Endodermal cell (in vitro differentiated cells): ENCODE results near the gene RBBP7. TPM values are rescaled to one million over a fixed set of nuclear protein-coding genes. Genes with fewer than 3 reads are reported as not detected.

ENCODE experiments used
- DNase-seq: peaks from one replicate; pipeline ENCODE4 v3.0.0-alpha.2; 2017
- H3K27ac ChIP-seq: 2 replicates; pipeline ENCODE4 v1.5.1; 2013; ENCODE audit warnings: mild to moderate bottlenecking, low read depth, low read length, moderate library complexity
- H3K27me3 ChIP-seq: 2 replicates; pipeline ENCODE4 v1.6.1; 2013; ENCODE audit warnings: mild to moderate bottlenecking, low read length, moderate library complexity; ENCODE audit not compliant: insufficient read depth, control insufficient read depth, poor library complexity, severe bottlenecking
- H3K36me3 ChIP-seq: 2 replicates; pipeline ENCODE4 v1.7.0; 2013; ENCODE audit warnings: mild to moderate bottlenecking, low read length, moderate library complexity; ENCODE audit not compliant: control insufficient read depth, insufficient read depth
- H3K4me1 ChIP-seq: one replicate; pipeline ENCODE4 v1.7.0; 2013; ENCODE audit warnings: low read length; ENCODE audit not compliant: control insufficient read depth, insufficient read depth
- H3K4me3 ChIP-seq: 2 replicates; pipeline ENCODE4 v1.5.1; 2013; ENCODE audit warnings: mild to moderate bottlenecking, low read length, moderate library complexity
- H3K9ac ChIP-seq: 2 replicates; pipeline ENCODE4 v1.6.1; 2013; ENCODE audit warnings: mild to moderate bottlenecking, low read length, moderate library complexity; ENCODE audit not compliant: poor library complexity, severe bottlenecking; ENCODE audit errors: extremely low read depth
- H3K9me3 ChIP-seq: 2 replicates; pipeline ENCODE4 v1.6.1; 2013; ENCODE audit warnings: mild to moderate bottlenecking, low read length, moderate library complexity; ENCODE audit not compliant: control insufficient read depth
- H3K27ac Mint-ChIP-seq: 2 replicates; pipeline ENCODE4 v1.8.0; 2020; ENCODE audit warnings: mixed read lengths
- H3K27me3 Mint-ChIP-seq: 2 replicates; pipeline ENCODE4 v1.8.0; 2021; ENCODE audit warnings: mild to moderate bottlenecking, mixed read lengths; ENCODE audit not compliant: insufficient read depth
- H3K36me3 Mint-ChIP-seq: 2 replicates; pipeline ENCODE4 v1.8.0; 2020; ENCODE audit warnings: low read depth, mixed read lengths
- H3K4me1 Mint-ChIP-seq: 2 replicates; pipeline ENCODE4 v1.8.0; 2020; ENCODE audit warnings: mixed read lengths
- H3K4me3 Mint-ChIP-seq: 2 replicates; pipeline ENCODE4 v1.8.0; 2020; ENCODE audit warnings: mild to moderate bottlenecking, moderate library complexity, mixed read lengths
- H3K9me3 Mint-ChIP-seq: 2 replicates; pipeline ENCODE4 v1.8.0; 2020; ENCODE audit warnings: mild to moderate bottlenecking, mixed read lengths
- WGBS, 2 experiments: methylation state at CpG; one replicate each; pipeline versions ENCODE4 v1.1.5 to v1.1.7; 2013; ENCODE audit warnings: missing lambda C conversion rate in 2 of 2, mixed read lengths in 1 of 2; ENCODE audit not compliant: insufficient coverage in 1 of 2, insufficient read length in 1 of 2; 5-methylcytosine and 5-hydroxymethylcytosine counted together
- total RNA-seq, 2 donors: library from RNA; stranded (reverse); fragmentation: NEBNext Ultra II Directional in 1 of 2; extraction: Animal tissue kit (Norgen Biotek cat#: 25700) in 1 of 2; gene quantifications; 2 replicates in 1 of 2; 3 replicates in 1 of 2; pipeline ENCODE4 v1.2.1, GENCODE V29; 2021
- TF ChIP-seq, protein P1 (sequence below): fragments of 200-600 bp; sonication (generic); conservative IDR thresholded peaks from 2 replicates; pipeline ENCODE4 v1.5.0; 2021; ENCODE audit warnings: antibody characterized with exemption, mild to moderate bottlenecking

The RBBP7 gene
- total RNA-seq, 2 donors from 2014 or later = 135 to 239 TPM

DNA sequence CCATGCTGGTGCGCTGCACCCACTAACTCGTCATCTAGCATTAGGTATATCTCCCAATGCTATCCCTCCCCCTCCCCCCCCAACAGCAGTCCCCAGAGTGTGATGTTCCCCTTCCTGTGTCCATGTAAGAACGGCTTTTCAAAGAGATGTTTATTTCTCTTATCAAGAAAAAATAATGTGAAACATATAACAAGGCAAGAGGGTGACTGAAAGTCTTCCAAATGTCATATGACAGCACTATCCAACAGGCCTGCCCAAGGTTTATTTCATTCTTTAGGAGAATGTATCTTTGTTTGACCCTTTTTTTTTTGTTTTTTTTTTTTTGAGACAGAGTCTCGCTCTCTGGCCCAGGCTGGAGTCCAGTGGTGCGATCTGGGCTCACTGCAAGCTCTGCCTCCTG, 46.4 kb upstream of the RBBP7 start:
- H3K4me3 ChIP-seq = no peak overlapping the region
- no peaks in the 10 kb centered on the region for H3K9me3 ChIP-seq
- DNase-seq = no peak
- Mint-ChIP-seq H3K36me3 (no peaks in the 10 kb centered on the region), H3K9me3 (no peaks in the 10 kb centered on the region), H3K4me1 (peaks cover 5% of the 10 kb centered on the region), H3K4me3 (no peak overlapping the region), H3K27ac (no peak overlapping the region), H3K27me3 (no peaks in the 10 kb centered on the region)
- 100% methylated on average over 2 of the region's 5 CpGs; no CpG with 5 or more reads in 1 of the 2 experiments for WGBS, 2 experiments
- H3K4me1 ChIP-seq = no peaks in the 10 kb centered on the region
- TF ChIP-seq, protein P1, sequence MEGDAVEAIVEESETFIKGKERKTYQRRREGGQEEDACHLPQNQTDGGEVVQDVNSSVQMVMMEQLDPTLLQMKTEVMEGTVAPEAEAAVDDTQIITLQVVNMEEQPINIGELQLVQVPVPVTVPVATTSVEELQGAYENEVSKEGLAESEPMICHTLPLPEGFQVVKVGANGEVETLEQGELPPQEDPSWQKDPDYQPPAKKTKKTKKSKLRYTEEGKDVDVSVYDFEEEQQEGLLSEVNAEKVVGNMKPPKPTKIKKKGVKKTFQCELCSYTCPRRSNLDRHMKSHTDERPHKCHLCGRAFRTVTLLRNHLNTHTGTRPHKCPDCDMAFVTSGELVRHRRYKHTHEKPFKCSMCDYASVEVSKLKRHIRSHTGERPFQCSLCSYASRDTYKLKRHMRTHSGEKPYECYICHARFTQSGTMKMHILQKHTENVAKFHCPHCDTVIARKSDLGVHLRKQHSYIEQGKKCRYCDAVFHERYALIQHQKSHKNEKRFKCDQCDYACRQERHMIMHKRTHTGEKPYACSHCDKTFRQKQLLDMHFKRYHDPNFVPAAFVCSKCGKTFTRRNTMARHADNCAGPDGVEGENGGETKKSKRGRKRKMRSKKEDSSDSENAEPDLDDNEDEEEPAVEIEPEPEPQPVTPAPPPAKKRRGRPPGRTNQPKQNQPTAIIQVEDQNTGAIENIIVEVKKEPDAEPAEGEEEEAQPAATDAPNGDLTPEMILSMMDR = no peak
- no peak overlapping the region for H3K9ac ChIP-seq
- H3K36me3 ChIP-seq = no peaks in the 10 kb centered on the region
- no peak overlapping the region for H3K27ac ChIP-seq
- H3K27me3 ChIP-seq = no peaks in the 10 kb centered on the region

DNA sequence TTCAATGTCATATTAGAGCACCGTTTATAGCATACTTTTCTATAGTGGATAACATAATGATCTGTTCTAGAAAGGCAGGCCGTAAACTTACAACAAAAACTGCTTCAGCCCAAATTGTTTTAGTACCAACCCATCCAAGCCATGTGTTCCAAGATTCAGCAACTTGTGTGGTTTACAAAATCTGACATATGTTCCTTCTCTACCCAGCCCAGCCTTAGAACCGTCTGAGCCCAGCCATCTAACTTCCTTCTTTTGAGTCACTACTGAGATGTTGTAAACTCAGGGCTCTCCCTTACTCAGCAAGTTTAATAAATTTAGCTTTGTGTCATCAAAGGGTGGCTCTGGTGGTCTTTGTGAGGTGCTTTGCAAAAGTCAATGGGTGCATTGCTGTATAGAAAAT, 43.9 kb upstream of the RBBP7 start:
- no peaks in the 10 kb centered on the region for H3K9me3 Mint-ChIP-seq
- H3K9me3 ChIP-seq = no peaks in the 10 kb centered on the region
- H3K27ac ChIP-seq = no peak overlapping the region
- no peaks in the 10 kb centered on the region for H3K27me3 Mint-ChIP-seq
- H3K27me3 ChIP-seq = no peaks in the 10 kb centered on the region
- H3K27ac Mint-ChIP-seq = no peak overlapping the region
- no peak for DNase-seq
- H3K4me1 ChIP-seq = no peaks in the 10 kb centered on the region
- H3K4me3 Mint-ChIP-seq = no peak overlapping the region
- no peak overlapping the region for H3K4me3 ChIP-seq
- H3K9ac ChIP-seq = no peak overlapping the region
- H3K4me1 Mint-ChIP-seq = peaks cover 5% of the 10 kb centered on the region
- TF ChIP-seq, protein P1 = no peak
- 100% methylated on average over 1 to 2 of the region's 3 CpGs for WGBS, 2 experiments
- H3K36me3 ChIP-seq = no peaks in the 10 kb centered on the region
- H3K36me3 Mint-ChIP-seq = no peaks in the 10 kb centered on the region

DNA sequence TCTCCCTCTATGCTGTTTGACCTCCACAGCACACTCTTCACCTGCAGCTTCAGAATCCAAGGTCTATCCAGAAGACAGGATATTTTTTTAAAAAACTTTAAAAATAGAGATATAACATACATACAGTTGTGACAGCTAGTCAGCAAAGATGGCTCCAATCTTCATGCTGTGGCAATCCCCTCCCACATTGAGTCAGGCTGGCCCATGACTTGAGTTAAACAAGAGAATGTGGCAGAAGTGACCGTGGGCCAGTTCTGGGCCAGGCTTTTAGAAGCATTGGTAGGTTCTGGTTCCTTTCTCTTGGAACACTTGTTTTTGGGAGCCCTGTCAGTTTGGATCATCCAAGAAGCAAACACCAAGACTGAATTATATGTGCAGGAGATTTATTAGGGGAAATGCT, 40.2 kb upstream of the RBBP7 start:
- H3K9me3 ChIP-seq = no peaks in the 10 kb centered on the region
- 93% methylated on average over 1 of the region's 1 CpG; no CpG with 5 or more reads in 1 of the 2 experiments for WGBS, 2 experiments
- no peaks in the 10 kb centered on the region for H3K36me3 ChIP-seq
- no peaks in the 10 kb centered on the region for H3K36me3 Mint-ChIP-seq
- TF ChIP-seq, protein P1 = no peak
- no peak overlapping the region for H3K27ac Mint-ChIP-seq
- DNase-seq = no peak
- H3K9ac ChIP-seq = no peak overlapping the region
- H3K27me3 Mint-ChIP-seq = no peaks in the 10 kb centered on the region
- H3K4me1 ChIP-seq = no peaks in the 10 kb centered on the region
- H3K9me3 Mint-ChIP-seq = no peaks in the 10 kb centered on the region
- H3K4me3 ChIP-seq = no peak overlapping the region
- no peak overlapping the region for H3K27ac ChIP-seq
- no peaks in the 10 kb centered on the region for H3K4me1 Mint-ChIP-seq
- H3K27me3 ChIP-seq = no peaks in the 10 kb centered on the region
- H3K4me3 Mint-ChIP-seq = no peak overlapping the region
